Psoas muscle (tissue), 8 donors: ENCODE results near the gene GPR152. TPM values are rescaled to one million over a fixed set of nuclear protein-coding genes. Genes with fewer than 3 reads are reported as not detected.

Experiments
- ATAC-seq, 4 donors: fragments of 200-7000 bp; cut with Tn5 transposase; one replicate each; pipeline ENCODE4 v1.9.1; 2020; ENCODE audit warnings: moderate library complexity in 3 of 4, mild to moderate bottlenecking in 2 of 4
- DNase-seq, 2 donors: peaks; one replicate each; pipeline ENCODE4 v3.0.0-alpha.2; 2020
- H3K27ac ChIP-seq: fragments of 200-600 bp; one replicate; pipeline ENCODE4 v1.8.0; 2022
- H3K27me3 ChIP-seq, 3 donors: fragments of 200-600 bp in 1 of 3; one replicate each; pipeline versions ENCODE4 v1.6.1 to v1.8.0; 2013 to 2022; ENCODE audit warnings: low read length in 2 of 3, mild to moderate bottlenecking in 2 of 3, moderate library complexity in 1 of 3; ENCODE audit not compliant: insufficient read depth in 3 of 3
- H3K36me3 ChIP-seq, 2 donors: fragments of 200-600 bp in 1 of 2; one replicate each; pipeline versions ENCODE4 v1.6.1 to v1.8.0; 2013 to 2022; ENCODE audit warnings: low read depth in 1 of 2, mild to moderate bottlenecking in 1 of 2, moderate library complexity in 1 of 2; ENCODE audit not compliant: insufficient read depth in 1 of 2
- H3K4me1 ChIP-seq: fragments of 200-600 bp; one replicate; pipeline ENCODE4 v1.8.0; 2022
- H3K4me3 ChIP-seq: fragments of 200-600 bp; one replicate; pipeline ENCODE4 v1.8.0; 2022; ENCODE audit warnings: mild to moderate bottlenecking
- H3K9me3 ChIP-seq: fragments of 200-600 bp; one replicate; pipeline ENCODE4 v1.8.0; 2022
- WGBS, 3 donors: extraction: QIAGEN DNeasy Blood & Tissue Kit; methylation state at CpG; one replicate each; pipeline versions ENCODE4 v1.1.6 to v1.1.7; 2013; 5-methylcytosine and 5-hydroxymethylcytosine counted together
- intact Hi-C, 2 donors: fragments of 100-400 bp; cut with DNase I; formaldehyde crosslinking; loops; one replicate each; pipeline versions ENCODE4 v1.11.0 to v1.14.2; 2022
- polyA plus RNA-seq, 3 donors: library from polyadenylated mRNA; stranded (reverse); fragments of 200-250 nt; gene quantifications; one replicate each; pipeline ENCODE4 v1.2.3, GENCODE V29; 2013
- total RNA-seq, 4 donors: library from RNA; stranded (reverse); fragmentation: NEBNext Ultra II Directional in 2 of 4; extraction: Animal tissue kit (Norgen Biotek cat#: 25700) in 2 of 4; gene quantifications; one replicate each; pipeline versions ENCODE4 v1.2.1 to v1.2.4, GENCODE V29; 2021 to 2023
- TF ChIP-seq, protein P1 (sequence below): fragments of 200-600 bp; IDR thresholded peaks from one replicate; pipeline ENCODE4 v1.8.0; 2022; ENCODE audit warnings: antibody characterized with exemption
- donor health status: healthy with polysubstance abuse.
- donor health status: DM: no; HTN: no; CAD: no; lungs with moderate emphysema.
- donor health status: Bipolar disorder and iron deficiency.
- donor health status: healthy.
- donor health status: DM: yes; HTN: yes; CAD: no.
- donor health status: DM: no; HTN: no; CAD: no.
- donor health status: DM: no; HTN: no; CAD: no.
- donor health status: DM: yes; HTN: yes; CAD: no.

Gene GPR152
- total and polyA plus RNA-seq, 7 donors = 0.19 TPM; not detected in 6

DNA sequence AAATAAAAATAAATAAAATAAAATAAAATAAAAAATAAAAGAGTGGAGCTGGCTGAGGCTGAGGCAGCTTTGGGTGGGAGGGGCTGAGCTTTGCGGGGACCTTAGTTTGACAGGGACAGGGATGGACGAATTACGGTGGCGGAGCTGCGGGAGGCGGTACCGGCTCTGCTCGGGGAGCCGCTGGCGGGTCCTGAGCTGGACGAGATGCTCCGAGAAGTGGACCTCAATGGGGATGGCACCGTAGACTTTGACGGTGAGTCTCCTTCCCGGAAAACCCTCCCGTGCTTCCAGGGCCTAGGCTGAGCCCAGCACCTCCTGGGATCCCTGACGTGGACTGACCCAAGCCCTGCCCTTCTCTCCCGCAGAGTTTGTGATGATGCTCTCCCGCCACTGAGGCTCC is 5.7 kb upstream of the GPR152 start:
- Histone ChIP-seq H3K9me3 (no peaks in the 10 kb centered on the region), H3K4me1 (peaks cover 10% of the 10 kb centered on the region), H3K27ac (no peak overlapping the region), H3K4me3 (no peak overlapping the region), H3K27me3 (no peaks in the 10 kb centered on the region), H3K36me3 (no peaks in the 10 kb centered on the region)
- intact Hi-C loops = no loop called here
- ATAC-seq = no peak
- WGBS, 3 donors = 83 to 86% (median 85%) methylated on average over 17 to 19 of the region's 19 CpGs
- TF ChIP-seq, protein P1, sequence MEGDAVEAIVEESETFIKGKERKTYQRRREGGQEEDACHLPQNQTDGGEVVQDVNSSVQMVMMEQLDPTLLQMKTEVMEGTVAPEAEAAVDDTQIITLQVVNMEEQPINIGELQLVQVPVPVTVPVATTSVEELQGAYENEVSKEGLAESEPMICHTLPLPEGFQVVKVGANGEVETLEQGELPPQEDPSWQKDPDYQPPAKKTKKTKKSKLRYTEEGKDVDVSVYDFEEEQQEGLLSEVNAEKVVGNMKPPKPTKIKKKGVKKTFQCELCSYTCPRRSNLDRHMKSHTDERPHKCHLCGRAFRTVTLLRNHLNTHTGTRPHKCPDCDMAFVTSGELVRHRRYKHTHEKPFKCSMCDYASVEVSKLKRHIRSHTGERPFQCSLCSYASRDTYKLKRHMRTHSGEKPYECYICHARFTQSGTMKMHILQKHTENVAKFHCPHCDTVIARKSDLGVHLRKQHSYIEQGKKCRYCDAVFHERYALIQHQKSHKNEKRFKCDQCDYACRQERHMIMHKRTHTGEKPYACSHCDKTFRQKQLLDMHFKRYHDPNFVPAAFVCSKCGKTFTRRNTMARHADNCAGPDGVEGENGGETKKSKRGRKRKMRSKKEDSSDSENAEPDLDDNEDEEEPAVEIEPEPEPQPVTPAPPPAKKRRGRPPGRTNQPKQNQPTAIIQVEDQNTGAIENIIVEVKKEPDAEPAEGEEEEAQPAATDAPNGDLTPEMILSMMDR = no peak
- no peak for DNase-seq

- Histone ChIP-seq H3K27me3 (no peaks in the 10 kb centered on the region), H3K36me3 (no peaks in the 10 kb centered on the region), H3K4me3 (no peak overlapping the region), H3K4me1 (peaks cover 11% of the 10 kb centered on the region), H3K27ac (no peak overlapping the region), H3K9me3 (no peaks in the 10 kb centered on the region)
- intact Hi-C loops = no loop called here
- WGBS, 3 donors = 94 to 95% (median 95%) methylated on average over 12 of the region's 12 CpGs
- DNase-seq (no peak), ATAC-seq (no peak)
- TF ChIP-seq, protein P1 = no peak
These were observed 4.9 kb upstream of the GPR152 start for GRCh38 chr11:67457453-67457852.

DNA sequence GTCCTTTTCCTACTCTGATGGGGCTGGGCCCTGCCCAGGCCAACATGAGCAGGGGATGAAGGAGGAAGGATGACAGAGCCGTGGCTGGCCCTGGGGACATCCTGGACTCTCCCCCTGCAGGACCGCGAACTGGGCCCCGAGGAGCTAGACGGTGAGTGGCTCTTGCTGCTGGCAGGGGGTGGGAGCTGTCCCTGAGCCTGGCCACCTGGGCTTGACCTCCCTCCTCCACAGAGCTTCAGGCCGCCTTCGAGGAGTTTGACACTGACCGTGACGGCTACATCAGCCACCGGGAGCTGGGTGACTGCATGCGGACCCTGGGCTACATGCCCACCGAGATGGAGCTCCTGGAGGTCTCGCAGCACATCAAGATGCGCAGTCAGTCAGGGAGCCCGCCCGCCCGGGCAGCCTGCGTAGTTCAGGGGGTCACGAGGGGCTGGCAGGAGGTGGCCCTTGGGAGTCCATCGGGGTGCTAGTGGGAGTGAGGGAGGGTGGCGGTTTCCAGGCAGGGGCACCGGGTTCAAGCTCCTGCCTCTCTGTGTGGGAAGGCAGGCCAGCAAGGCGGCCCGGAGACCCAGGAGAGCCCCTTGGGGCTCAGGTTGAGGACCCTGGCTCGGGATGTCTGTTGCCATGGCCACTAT is 3.7 kb upstream of the GPR152 start:
- 76 to 82% (median 81%) methylated on average over 24 to 25 of the region's 25 CpGs for WGBS, 3 donors
- Histone ChIP-seq H3K4me1 (peaks cover 3% of the 10 kb centered on the region), H3K36me3 (no peaks in the 10 kb centered on the region), H3K4me3 (no peak overlapping the region), H3K27ac (no peak overlapping the region), H3K27me3 (no peaks in the 10 kb centered on the region), H3K9me3 (no peaks in the 10 kb centered on the region)
- ATAC-seq (no peak), DNase-seq (no peak)
- TF ChIP-seq, protein P1 = no peak
- intact Hi-C loops = no loop called here

DNA sequence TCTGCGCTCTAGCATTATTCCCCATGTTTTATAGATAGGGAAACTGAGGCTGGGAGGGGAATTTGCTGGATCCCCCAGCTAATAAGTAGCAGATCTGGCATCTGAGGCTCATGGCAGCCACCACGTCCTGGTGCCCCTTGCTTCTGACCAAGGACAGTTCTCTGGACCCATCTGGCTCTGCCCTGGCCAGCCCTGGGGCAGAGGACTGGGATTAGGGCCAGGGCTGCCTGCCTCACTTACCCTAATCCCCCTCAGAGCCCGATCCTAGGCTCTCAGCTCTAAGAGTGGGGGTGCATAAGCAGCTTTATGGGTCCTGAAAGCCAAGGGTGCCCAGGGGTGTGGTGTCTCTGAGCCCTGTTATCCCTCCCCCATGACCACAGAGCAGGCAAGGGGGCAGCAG is 2.5 kb upstream of the GPR152 start, which contains the start of gene CABP4:
TSS of gene CABP4 (plus strand) at position 301 of the 400 bp plus-strand sequence. CDS start at position 371, 70 bp downstream.
- H3K27me3 ChIP-seq = no peaks in the 10 kb centered on the region
- TF ChIP-seq, protein P1 = no peak
- ATAC-seq (no peak), DNase-seq (no peak)
- H3K4me3 ChIP-seq = no peak within 1 kb of the TSS
- intact Hi-C loops = no loop called here
- 89 to 100% (median 93%) methylated on average over 2 to 3 of the region's 3 CpGs for WGBS, 3 donors
- H3K9me3 ChIP-seq = no peaks in the 10 kb centered on the region
- H3K36me3 ChIP-seq = no peaks in the 10 kb centered on the region
- peaks cover 3% of the 10 kb centered on the region for H3K4me1 ChIP-seq
- no peak within 1 kb of the TSS for H3K27ac ChIP-seq
